ENCODE results near the gene ARSJ.

ARSJ gene

DNA sequence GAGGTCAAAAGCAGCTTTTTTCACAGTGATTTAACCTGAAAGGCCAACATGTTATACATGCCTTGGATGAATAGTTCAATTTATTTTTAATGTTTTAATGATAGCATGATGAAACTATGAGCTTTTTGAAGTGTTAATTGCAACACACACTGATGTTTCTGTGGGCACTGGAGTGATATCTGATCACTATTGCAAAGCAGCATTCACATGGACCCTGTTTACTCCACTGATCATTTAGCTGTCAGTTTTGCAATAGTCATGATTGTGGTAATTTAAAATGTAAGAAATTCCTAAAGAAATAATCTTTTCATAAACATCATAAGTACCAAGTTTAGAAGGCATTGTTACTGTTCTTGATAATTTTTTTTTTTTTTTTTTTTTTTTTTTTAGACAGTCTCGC, 74.1 kb downstream of the ARSJ start:
- no peak for DNase-seq (ENCODE audit: extremely low read depth in 1 of 2, low read depth in 1 of 2)

DNA sequence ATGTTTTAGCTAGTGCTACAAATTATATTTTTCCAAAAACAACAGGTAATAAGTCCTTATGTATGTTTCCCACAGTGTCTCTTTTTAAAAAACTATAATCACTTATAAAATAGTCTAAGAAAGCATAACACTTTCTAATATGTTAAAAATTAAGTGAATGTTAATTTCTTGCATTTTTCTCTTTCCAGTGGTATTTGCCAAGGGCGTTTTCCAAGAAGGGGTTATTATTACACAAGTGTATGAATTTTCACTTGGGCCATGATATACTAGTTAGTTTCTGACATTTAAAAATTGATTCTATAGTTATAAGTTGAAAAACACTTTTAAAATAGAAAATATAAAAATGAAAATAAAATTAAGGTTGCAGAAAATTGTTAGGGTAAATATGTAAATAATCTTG, 74.6 kb downstream of the ARSJ start:
- DNase-seq (ENCODE audit: extremely low read depth in 1 of 2, low read depth in 1 of 2): no peak

DNA sequence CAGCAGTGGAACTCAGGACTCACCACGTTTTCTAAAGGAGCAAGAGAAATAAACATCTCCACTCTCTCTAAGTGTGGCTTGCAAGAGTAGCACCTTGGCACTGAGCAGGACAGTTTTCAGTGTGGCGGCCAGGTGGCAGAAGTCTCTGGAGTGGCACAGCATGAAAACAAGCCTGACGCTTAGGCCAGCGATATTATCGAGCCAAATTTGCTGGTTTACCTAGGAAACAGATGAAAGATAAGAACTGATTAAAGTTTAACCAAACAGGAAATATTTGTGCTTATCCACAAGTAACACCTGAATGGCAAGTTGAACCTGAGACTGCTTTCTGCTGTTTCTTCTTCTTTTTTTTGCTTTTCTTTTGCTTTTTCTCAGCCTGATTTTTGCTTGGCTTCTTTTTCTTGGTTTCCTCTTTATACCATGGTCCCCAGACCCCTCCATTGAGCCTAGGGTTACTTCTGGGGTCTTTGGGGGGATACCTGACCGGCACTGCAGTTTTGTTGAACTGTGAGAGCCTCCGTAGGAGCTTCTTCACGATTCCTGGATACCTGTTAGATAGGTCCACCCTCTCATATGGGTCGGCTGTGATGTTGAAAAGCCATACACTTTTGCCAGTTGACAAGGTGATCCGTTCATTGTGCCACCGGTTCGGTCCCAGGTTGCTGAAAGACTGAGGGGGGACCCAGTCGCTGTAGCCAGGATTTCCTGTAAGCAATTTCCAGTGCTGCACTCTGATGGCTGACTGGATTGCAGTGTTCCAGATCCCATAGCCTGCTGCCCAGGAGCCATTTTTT, 77.3 kb downstream of the ARSJ start:
- DNase-seq (ENCODE audit: extremely low read depth in 1 of 2, low read depth in 1 of 2): peak in 1 of 2 donors; percentile 42

DNA sequence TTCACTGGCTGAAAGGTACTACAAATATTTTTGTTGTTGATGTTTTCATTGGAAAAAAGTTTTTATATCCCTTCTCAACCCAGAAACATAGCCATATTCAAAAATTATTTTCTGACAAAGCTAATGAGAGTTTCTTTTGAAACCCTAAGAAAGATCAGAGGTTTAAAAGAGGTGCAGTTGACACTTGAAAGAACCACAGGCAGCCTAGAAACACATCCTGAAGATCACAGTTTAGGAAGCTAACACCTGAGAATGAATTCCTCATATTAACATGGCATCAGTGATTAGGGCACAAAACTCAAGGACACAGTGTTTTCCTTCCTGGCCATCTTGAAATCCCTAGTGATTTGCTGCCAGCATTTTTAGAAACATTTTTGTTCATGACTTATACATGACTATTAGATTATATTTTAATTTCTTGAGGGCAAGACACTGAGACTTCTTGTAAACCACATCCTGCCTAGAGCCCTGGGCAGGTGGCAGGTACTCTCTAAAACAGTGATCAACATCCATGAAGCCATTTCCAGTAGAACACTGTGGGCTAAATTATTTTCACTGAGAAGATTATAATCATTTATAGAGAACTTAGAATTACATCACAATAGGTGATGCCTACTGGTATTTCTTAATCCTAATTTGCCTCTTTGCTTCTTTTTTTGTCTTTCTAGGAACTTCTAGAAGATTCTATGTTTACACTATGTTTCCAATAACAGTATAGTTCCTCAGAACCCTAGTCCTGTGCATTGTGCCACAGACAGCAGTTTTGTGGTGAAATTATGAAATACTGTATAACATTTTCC, 80.0 kb downstream of the ARSJ start:
- DNase-seq (ENCODE audit: extremely low read depth in 1 of 2, low read depth in 1 of 2): peak in 1 of 2 donors; percentile 7

DNA sequence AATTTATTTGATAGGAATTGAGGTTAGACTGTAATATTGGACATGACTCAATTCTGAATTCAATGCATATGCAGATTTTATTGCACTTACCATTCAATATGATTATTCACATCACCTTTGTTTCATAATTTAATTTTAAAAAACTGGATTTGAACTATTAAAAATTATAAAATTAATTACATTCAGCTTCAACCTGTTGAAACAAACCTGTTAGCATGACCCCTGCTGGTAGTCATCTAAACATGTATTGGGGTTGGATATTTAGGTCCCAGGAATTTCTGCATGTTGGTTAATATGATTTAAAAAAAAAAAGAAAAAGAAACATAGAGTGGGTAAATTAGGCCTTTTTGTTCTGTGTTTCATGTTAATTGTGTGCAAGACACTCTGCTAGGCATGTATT, 85.9 kb downstream of the ARSJ start:
- DNase-seq (ENCODE audit: extremely low read depth in 1 of 2, low read depth in 1 of 2): no peak

DNA sequence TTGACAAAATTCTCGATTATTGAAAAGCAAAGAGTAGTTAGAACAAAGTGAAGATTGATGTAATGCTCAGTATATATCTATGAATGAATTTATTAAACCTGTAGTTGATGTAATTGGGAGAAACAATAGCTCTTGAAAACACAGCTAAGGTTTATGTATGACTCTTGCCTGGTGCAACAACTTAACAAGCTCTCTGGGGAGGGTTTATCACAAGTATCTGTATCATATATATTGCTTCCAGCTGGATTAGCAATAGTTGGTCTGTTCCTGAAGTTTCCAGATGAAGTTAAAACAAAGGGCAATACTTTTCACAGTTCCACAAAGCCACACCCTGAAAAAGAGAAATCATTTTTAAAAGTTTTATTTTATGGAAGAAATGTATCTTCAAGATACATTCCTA, 91.4 kb downstream of the ARSJ start:
- no peak for DNase-seq (ENCODE audit: extremely low read depth in 1 of 2, low read depth in 1 of 2)

DNA sequence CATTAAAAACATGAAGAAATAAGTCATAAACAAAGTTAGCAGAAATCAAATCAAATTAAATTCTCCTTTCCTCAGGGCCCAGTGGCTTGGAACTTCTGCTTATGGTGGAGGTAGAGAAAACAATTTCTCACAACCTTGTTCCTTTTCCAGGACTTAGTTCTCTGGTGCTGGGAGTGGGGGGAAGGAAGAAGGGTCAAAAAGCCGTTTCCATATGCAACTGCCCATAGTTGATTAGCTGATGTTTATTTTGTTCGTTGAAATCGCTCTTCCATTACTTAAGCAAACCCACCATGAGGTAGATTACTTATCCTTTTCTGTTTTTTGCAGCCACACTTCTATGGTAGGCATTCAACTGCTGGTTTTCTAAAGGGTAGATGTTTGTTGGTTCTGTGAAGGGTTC, 94.2 kb downstream of the ARSJ start:
- no peak for DNase-seq (ENCODE audit: extremely low read depth in 1 of 2, low read depth in 1 of 2)

DNA sequence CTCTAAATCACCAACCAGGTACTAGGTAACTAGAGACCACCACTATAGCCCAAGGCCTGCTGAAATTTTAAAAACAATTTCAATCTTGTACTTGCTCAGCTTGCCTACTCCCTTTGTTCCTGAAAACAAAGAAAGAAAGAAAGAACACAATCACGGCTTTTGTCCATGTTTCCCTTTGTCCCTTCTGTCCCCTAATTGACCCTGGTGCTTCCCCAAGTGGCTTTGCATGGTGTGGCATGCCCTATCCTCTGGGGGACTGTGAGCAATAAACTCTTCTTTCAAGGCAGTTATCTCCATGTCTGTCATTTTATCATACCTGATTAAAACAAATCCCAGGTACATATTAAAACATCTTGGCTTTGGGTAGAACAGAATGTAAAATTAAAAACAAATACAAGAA, 94.8 kb downstream of the ARSJ start:
- DNase-seq (ENCODE audit: extremely low read depth in 1 of 2, low read depth in 1 of 2): no peak

DNA sequence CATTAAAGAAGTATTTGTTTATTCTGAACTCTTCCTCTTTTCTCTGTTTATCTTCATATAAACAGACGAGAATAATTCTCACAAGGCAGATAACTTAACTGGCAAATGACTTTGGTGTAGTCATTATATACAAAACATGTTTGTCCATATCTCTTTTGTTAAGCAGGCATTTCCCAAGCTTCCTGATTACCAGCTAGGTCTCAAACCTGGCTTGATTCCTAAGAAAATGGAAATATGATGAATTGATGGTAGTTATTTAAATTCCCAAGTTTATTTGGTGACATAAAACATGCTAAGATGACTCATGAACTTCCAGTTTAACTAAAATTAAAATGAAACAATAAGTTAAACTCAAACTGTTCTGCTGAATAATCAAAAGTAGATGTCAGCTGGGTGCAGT, 96.8 kb downstream of the ARSJ start:
- DNase-seq (ENCODE audit: extremely low read depth in 1 of 2, low read depth in 1 of 2): no peak

DNA sequence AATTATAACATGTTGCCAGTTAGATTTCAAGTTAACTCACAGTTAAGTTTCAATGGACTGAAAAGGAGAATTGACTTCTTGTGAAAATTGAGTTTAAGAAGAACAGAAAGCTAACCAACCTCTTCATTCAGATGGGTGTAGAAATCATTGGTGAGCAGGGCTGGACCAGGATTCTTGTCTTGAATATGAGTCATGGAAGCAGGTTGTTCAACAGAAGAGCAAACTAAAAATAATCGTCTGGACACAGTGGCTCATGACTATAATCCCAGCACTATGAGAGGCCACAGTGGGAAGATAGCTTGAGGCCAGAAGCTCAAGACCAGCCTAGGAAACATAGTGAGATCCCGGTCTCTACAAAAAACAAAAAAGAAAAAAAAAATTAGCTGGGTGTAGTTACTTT, 98.2 kb downstream of the ARSJ start:
- no peak for DNase-seq (ENCODE audit: extremely low read depth in 1 of 2, low read depth in 1 of 2)

DNA sequence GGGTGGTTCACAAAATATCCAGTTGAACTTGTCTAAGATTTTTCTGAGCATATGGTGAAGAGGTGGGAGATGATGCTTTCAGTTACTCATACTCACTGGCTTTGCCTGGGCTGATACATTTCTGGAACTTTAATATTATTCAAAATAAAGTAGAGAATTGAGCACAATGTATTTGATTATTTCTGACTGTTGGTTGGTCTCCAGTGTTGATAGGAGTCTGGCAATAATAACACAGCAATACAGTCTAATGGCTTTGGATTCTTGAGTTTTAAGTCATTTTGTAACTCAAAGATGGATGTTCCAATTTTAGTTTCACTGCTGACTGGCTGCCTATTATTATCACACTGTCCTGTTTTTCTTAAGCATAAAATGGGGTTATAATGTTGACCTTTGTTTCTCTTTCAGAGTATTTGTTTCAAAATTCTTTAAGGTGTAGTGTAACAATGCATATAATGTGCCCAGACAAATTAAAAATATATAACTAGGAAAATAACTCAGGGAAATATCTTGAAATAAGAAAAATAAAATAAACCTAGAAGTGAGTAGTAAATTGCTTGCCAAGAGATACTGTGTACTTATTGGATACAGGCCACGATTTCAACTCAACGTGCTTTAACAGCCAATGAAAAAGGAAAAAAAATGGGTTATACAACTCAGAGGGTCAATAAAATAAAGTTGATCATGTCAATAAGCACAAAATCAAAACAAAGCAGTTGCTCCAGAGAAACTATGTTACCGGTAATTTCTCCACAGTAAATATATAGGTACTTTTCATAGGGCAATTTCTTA, 99.0 kb downstream of the ARSJ start:
- DNase-seq (ENCODE audit: extremely low read depth in 1 of 2, low read depth in 1 of 2): no peak

DNA sequence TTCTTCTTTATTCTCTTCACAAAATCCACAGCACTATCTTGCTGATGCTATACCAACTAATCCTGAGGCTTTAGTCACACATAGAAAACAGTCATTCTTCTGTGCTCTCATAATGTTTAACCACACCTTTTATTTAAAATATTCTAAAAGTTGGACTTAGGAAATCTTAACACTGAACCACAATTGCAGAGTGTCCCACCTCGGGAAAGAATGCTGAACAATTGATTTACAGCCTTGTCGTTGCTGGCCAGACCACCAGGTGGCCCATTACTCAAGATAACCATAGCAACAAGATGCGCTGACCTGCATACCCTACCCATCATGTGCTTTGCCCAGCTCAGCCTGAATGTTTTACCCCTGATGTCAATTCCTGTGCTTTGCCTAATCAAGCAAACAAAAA, 100.8 kb downstream of the ARSJ start:
- DNase-seq (ENCODE audit: extremely low read depth in 1 of 2, low read depth in 1 of 2): no peak

DNA sequence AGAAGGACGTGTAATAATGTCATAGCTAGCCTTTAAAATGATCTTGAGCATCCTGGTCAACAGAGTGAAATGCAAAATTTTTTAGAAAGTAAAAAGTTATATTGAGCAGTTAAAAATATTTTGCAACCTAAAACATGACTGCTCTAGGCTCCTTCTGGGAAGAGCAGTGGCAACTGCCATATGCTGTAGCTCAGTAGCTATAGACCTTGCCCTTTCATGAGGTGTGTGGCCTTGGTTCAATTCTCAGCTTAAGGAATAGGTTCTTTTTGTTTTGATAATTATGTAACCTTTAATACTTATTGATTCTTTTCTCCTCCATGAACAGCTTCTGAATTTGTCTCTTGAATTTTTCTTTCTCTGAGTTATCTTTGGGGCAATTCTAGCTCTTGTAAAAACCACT, 105.0 kb downstream of the ARSJ start:
- DNase-seq (ENCODE audit: extremely low read depth in 1 of 2, low read depth in 1 of 2): no peak

DNA sequence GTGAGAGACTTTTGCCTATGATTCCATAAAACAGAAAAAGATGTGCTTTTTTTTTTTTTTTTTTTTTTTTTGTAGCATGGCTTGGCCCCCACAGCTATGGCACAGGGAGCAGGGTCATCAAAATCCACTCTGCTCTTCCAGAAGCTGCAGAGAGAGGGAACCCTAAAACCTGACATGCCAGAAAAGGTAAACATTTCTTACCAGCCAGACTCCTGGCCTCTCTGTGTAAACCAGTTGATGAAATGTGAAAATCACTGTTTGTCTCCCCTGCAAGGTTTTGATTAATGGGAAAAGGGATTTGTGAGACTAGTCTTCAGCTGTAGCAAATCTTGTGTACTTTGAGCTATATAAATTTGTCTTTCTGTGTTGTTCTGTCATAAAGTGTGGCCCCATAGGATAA, 105.9 kb downstream of the ARSJ start:
- no peak for DNase-seq (ENCODE audit: extremely low read depth in 1 of 2, low read depth in 1 of 2)

DNA sequence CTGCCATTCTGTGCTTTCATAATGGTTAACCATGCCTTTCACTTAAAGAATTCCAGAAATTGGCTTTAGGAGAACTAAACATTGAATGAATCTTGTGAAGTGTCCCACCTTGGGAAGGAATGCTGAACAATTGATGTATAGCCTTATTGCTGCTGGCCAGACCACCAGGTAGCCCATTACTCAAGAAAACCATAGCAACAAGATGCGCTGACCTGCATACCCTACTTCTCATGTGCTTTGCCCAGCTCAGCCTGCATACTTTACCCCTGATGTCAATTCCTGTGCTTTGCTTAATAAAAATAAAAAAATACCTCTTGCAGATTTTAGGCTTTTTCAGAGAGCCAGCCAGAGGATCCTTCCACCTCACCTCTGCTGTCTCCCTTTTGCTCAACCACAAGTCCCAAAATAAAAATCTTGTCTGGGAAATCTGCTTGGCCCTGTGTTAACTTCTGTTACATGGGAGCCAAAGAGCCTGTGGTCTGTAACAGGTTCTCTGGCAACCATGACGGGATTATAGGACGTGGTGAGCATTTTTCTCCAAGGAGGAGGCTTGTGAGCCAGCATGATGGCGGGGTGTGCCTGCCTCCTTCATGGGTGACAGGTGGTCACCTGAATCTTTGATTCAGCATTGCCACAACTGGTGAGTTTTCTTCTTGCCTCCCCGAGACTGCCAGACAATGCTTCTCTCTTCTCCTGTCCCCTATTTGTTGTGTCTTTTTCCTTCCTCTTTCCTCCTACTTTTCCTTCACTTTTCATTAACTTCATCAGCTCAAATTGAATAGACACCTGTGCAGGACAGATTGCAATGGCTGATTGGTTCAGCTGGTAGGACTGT, 106.8 kb downstream of the ARSJ start:
- no peak for DNase-seq (ENCODE audit: extremely low read depth in 1 of 2, low read depth in 1 of 2)

DNA sequence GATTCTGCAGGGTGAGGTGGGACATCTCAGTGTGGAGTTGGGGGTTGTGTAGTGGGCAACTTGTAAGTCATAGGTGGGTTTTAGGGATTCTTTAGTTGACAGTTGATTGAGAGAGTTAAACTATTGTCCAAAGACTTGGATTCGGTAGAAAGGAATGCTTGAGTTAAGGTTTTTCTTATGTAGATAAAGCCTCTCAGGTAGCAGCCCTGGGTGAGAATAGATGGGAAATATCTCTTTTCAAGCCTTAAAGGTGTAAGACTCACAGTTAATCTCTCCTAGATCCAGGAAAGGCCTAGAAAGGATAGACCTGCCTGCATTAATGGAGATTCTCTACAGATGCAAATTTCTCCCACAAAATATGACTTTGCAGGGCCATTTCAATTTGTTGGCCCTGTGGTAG, 108.4 kb downstream of the ARSJ start:
- no peak for DNase-seq (ENCODE audit: extremely low read depth in 1 of 2, low read depth in 1 of 2)

DNA sequence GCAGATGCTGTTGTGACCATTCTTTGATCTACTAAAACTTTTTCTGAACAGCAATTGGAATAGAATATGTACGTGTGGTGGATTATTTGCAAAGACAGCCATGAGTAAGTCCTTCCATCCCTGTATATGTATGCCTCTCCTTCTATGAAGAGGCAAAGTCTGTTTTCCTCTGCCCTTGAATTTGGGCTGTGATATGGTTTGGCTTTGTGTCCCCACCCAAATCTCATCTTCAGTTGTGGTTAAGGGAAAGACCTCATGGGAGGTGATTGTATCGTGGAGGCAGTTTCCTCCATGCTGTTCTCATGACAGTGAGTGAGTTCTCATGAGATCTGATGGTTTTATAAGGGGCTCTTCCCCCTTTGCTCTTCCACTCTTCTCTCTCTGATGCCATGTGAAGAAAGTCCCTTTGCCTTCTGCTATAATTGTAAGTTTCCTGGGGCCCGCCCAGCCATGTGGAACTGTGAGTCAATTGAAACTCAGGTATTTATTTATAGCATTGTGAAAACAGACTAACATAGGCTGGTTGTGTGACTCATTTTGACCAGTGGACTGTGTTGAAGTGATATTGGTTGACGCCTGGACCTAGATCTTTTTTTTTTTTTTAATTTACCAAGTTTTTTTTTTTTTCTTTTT, 109.6 kb downstream of the ARSJ start:
- peak; percentile 30 to 40 for DNase-seq (ENCODE audit: extremely low read depth in 1 of 2, low read depth in 1 of 2)

DNA sequence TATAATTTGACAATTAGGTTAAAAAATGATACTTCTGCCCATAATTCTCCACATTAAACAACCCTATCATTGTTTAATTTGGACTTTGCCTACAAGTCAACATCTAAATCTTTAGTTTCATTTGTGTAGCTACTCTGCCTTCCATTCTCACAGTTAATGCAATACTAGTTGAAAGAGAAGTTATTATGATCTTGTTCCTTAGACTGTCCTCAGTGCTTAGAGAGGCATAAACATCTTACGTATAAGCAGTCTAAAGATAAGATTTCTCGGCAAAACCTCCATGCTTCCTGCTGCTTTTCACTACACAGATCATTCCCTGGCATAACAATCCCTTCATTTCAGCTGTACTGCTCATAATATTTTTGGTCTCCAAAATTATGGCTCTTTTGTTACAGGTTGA, 112.8 kb downstream of the ARSJ start:
- DNase-seq (ENCODE audit: extremely low read depth in 1 of 2, low read depth in 1 of 2): no peak

DNA sequence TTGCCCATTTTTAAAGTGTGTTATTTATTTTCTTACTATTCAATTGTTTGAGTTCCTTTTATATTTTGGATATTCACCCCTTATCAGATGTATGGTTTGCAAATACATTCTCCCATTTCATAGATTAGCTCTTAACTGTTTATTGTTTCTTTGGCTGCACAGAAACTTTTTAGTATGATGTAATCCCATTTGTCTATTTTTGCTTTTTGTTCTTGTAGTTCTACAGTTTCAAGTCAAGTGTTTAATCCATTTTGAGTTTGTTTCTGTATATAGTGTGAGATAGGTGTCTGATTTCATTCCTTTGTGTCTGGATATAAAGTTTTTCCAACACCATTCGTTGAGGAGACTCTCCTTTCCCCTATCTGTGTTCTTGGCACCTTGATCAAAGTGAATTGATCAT, 120.5 kb downstream of the ARSJ start:
- no peak for DNase-seq (ENCODE audit: extremely low read depth in 1 of 2, low read depth in 1 of 2)

DNA sequence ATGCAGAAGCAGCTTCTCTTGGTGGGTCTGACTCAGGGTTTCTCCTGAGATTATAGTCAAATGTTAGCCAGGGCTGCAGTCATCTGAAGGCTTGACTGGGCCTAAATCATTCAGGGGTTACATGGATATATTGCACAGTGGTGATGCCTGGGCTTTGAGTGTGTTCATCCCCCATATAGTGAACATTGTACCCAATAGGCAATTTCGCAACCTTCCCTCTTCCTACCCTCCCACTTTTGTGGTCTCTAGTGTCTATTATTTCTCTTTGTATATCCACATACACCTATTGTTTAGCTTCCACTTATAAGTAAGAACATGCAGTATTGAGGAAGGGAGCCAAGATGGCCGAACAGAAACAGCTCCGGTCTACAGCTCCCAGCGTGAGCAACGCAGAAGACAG, 127.6 kb downstream of the ARSJ start:
- no peak for DNase-seq (ENCODE audit: extremely low read depth in 1 of 2, low read depth in 1 of 2)

Measured in stimulated activated CD8-positive, alpha-beta memory T cell treated with anti-CD3 and anti-CD28 coated beads, Interleukin-7, amount 100 ng/mL, for 48 hours (primary cell).